SJSA1 (cell line): ENCODE results near the gene ASIP. TPM values are rescaled to one million over a fixed set of nuclear protein-coding genes. Genes with fewer than 3 reads are reported as not detected.

Experiments
- DNase-seq, 2 experiments: peaks; one replicate each; pipeline ENCODE4 v3.0.0-alpha.2; 2015 to 2020; ENCODE audit warnings: low spot score in 2 of 2, low read depth in 1 of 2
- H3K27ac ChIP-seq: fragments of 250-450 bp; sonication (Bioruptor Pico); 2 replicates; pipeline ENCODE4 v1.5.1; 2020; ENCODE audit warnings: mild to moderate bottlenecking, moderate library complexity
- H3K27me3 ChIP-seq: fragments of 250-450 bp; sonication (Bioruptor Pico); replicated peaks from 2 replicates; pipeline ENCODE4 v1.5.1; 2020; ENCODE audit warnings: mild to moderate bottlenecking, moderate library complexity
- H3K36me3 ChIP-seq: fragments of 250-450 bp; sonication (Bioruptor Pico); 2 replicates; pipeline ENCODE4 v1.5.1; 2020; ENCODE audit warnings: mild to moderate bottlenecking
- H3K4me1 ChIP-seq: fragments of 250-450 bp; sonication (Bioruptor Pico); replicated peaks from 2 replicates; pipeline ENCODE4 v1.6.1; 2021; ENCODE audit warnings: mild to moderate bottlenecking
- H3K4me3 ChIP-seq: fragments of 250-450 bp; sonication (Bioruptor Pico); 2 replicates; pipeline ENCODE4 v1.5.1; 2020; ENCODE audit warnings: mild to moderate bottlenecking
- H3K9me3 ChIP-seq: fragments of 250-450 bp; sonication (Bioruptor Pico); replicated peaks from 2 replicates; pipeline ENCODE4 v1.5.1; 2020; ENCODE audit warnings: mild to moderate bottlenecking
- total RNA-seq: library from RNA; depleted of rRNA; stranded (reverse); fragments of >200 nt; shearing (Covaris generic); gene quantifications from 2 replicates; pipeline ENCODE4 v1.2.3, GENCODE V29; 2014; rRNA removed

The ASIP gene
- total RNA-seq, 1 experiment from 2014 or later, result not detected

DNA sequence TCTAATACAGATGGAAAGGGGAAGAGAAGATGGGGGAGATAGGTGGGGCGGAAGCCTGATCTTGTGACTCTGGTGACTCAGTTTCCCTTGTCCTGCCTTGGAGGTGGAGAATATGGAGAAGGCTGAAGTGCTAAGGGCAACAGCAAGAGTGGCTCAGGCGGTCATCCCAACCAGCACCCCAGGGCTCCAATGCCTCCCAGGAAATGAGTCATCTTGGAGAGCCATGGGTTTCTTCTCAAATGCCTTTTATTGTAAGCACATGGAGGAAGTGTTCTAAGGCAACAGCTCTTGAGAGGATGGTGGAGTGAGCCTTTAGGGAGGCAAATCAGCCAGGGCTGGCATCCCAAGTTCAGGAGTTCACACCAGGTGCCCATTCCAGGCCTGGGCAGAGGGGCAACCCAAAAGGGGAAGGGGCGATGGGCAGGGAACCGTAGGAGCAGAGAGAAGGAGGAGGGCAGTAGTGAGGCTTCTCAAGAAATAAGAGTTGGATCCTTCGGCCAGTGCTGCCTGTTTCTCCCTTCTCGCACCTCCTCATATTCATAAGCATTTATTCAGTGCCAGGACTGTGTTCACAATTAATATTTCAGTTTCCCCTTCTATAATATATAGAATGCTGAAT lies 75.1 kb downstream of the ASIP start:
- no peaks in the 10 kb centered on the region for H3K27me3 ChIP-seq
- H3K4me1 ChIP-seq, result peaks cover 23% of the 10 kb centered on the region
- H3K27ac ChIP-seq, result no peak overlapping the region
- no peaks in the 10 kb centered on the region for H3K36me3 ChIP-seq
- no peak overlapping the region for H3K4me3 ChIP-seq
- no peak for DNase-seq
- H3K9me3 ChIP-seq, result no peaks in the 10 kb centered on the region

Other genes with a start within 250 kb of the ASIP start
- gene RALY, start 247.5 kb upstream of the ASIP start, total RNA-seq, result 120 and 160 TPM in 2 replicates
- gene EIF2S2, start 129.2 kb upstream of the ASIP start, total RNA-seq, result 114 and 141 TPM in 2 replicates
- 77.8 and 116 TPM in 2 replicates for gene AHCY, start 61.9 kb downstream of the ASIP start, total RNA-seq
- gene ITCH, start 121.8 kb downstream of the ASIP start, total RNA-seq, result 40.1 and 62.9 TPM in 2 replicates